NB4 (cell line): Measurements from ENCODE around the gene EDEM3.

Experiments
- MYC ChIP-seq: IDR thresholded peaks from 2 replicates; pipeline ENCODE4 v1.6.1; 2011; ENCODE audit warnings: low read depth, low read length
- POLR2A ChIP-seq: IDR thresholded peaks from 2 replicates; pipeline ENCODE4 v1.6.1; 2011; ENCODE audit warnings: mild to moderate bottlenecking; ENCODE audit not compliant: insufficient read length; ENCODE audit errors: extremely low read depth
- TF ChIP-seq, protein P1 (sequence below): IDR thresholded peaks from one replicate; pipeline ENCODE4 v1.5.1; 2012; ENCODE audit warnings: low read depth, low read length
- TF ChIP-seq, protein P2 (sequence below): IDR thresholded peaks from 2 replicates; pipeline ENCODE4 v1.6.1; 2011; ENCODE audit warnings: low read depth, low read length

DNA sequence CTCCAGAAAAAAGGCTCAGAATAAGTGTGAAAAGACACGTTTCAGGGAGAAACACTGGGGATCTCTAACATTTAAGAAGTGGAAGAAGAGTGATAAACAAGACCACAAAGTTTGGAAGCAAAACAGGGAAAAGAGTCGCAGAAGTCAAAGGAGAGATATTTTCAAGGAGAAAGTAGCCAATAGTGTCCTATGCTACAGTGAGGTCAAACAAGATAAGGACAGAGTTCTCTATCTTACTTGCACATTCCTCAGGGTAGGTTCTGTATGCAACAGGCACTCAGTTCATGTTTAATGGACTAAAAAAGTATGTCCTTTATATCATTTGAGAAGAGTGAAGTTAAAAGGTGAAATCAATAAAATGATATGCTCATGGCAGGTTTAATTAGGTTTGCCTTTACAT lies 13.8 kb upstream of the EDEM3 start:
- no peak for TF ChIP-seq POLR2A
- TF ChIP-seq, protein P1, sequence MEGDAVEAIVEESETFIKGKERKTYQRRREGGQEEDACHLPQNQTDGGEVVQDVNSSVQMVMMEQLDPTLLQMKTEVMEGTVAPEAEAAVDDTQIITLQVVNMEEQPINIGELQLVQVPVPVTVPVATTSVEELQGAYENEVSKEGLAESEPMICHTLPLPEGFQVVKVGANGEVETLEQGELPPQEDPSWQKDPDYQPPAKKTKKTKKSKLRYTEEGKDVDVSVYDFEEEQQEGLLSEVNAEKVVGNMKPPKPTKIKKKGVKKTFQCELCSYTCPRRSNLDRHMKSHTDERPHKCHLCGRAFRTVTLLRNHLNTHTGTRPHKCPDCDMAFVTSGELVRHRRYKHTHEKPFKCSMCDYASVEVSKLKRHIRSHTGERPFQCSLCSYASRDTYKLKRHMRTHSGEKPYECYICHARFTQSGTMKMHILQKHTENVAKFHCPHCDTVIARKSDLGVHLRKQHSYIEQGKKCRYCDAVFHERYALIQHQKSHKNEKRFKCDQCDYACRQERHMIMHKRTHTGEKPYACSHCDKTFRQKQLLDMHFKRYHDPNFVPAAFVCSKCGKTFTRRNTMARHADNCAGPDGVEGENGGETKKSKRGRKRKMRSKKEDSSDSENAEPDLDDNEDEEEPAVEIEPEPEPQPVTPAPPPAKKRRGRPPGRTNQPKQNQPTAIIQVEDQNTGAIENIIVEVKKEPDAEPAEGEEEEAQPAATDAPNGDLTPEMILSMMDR: no peak
- TF ChIP-seq MYC: no peak
- TF ChIP-seq, protein P2, sequence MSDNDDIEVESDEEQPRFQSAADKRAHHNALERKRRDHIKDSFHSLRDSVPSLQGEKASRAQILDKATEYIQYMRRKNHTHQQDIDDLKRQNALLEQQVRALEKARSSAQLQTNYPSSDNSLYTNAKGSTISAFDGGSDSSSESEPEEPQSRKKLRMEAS: no peak
